ENCODE results near the gene IP6K2.
A peak's percentile ranks its signal among the peaks of the same experiment; 100 is the strongest.

IP6K2 gene

GRCh38 chr3:48716982-48717746, at the start of gene IP6K2:
IP6K2 (minus strand) TSS chr3:48717221; CDS start chr3:48695291, 21,930 bp downstream.
- peak within 1 kb of the TSS; percentile 79 for H3K27ac ChIP-seq
- no peak for TF ChIP-seq CTCF (IDR thresholded peaks at IDR 0.05)
- no peak for TF ChIP-seq ZFX (IDR thresholded peaks at IDR 0.05; ENCODE audit: borderline replicate concordance)

GRCh38 chr3:48765376-48765775, 48.4 kb upstream of the IP6K2 start:
- TF ChIP-seq ZFX (IDR thresholded peaks at IDR 0.05; ENCODE audit: borderline replicate concordance) (no peak), CTCF (IDR thresholded peaks at IDR 0.05) (peak; percentile 50)
- no peak overlapping the region for H3K27ac ChIP-seq

DNA sequence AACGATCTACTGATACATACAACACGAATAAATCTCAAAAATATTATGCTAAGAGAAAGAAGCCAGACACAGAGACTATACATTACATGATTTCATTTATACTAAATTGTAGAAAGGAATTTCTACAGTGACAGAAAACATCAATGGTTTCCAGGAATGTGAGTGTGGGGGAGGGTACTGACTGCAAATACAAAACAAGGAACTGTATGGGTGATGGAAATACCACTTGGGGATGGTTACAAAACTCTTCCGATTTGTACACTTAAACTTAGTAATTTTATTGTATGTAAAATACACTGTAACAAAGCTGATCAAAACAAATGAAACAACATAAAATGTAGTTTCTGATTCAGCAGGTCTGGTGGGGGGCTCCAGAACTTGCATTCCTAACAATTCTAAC, 45.8 kb upstream of the IP6K2 start:
- H3K27ac ChIP-seq, result no peak overlapping the region
- no peak for TF ChIP-seq ZFX (IDR thresholded peaks at IDR 0.05; ENCODE audit: borderline replicate concordance)
- TF ChIP-seq CTCF (IDR thresholded peaks at IDR 0.05), result no peak

DNA sequence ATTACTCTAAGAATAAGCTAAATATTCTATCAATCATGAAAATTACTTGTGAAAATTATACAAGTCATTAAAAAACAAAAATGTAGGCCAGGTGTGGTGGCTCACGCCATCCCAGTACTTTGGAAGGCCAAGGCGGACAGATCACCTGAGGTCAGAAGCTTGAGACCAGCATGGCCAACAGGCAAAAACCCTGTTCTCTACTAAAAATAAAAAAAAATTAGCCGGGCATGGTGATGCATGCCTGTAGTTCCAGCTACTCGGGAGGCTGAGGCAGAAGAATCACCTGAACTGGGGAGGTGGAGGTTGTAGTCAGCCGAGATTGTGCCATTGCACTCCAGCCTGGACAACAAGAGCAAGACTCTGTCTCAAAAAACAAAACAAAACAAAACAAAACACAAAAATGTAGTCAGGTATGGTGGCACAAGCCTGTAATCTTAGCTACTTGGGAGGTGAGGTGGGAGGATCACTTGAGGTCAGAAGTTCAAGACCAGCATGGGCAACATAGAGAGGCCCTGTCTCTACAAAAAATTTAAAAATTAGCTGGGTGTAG, 43.0 kb upstream of the IP6K2 start:
- peak overlapping the region; percentile 23; the same call in 1 of the 2 replicates for H3K27ac ChIP-seq

GRCh38 chr3:48759531-48759930, 42.5 kb upstream of the IP6K2 start:
- H3K27ac ChIP-seq, result peak overlapping the region; percentile 23; the same call in 1 of the 2 replicates

- TF ChIP-seq ZFX (IDR thresholded peaks at IDR 0.05; ENCODE audit: borderline replicate concordance), result no peak
- TF ChIP-seq CTCF (IDR thresholded peaks at IDR 0.05), result no peak
- H3K27ac ChIP-seq, result 0 out of 2 replicates have a peak overlapping the region, but pooled peaks have one; percentile 23
Observed at GRCh38 chr3:48759071-48759470, 42.0 kb upstream of the IP6K2 start.

- no peak overlapping the region for H3K27ac ChIP-seq
- TF ChIP-seq CTCF (IDR thresholded peaks at IDR 0.05), result no peak
- no peak for TF ChIP-seq ZFX (IDR thresholded peaks at IDR 0.05; ENCODE audit: borderline replicate concordance)
Observed at GRCh38 chr3:48756640-48757039, 39.6 kb upstream of the IP6K2 start.

GRCh38 chr3:48750856-48751255, 33.8 kb upstream of the IP6K2 start:
- no peak overlapping the region for H3K27ac ChIP-seq
- TF ChIP-seq ZFX (IDR thresholded peaks at IDR 0.05; ENCODE audit: borderline replicate concordance) (no peak), CTCF (IDR thresholded peaks at IDR 0.05) (no peak)

All from 22Rv1 (cell line).